ENCODE data around the gene RTCB.

Gene RTCB

DNA sequence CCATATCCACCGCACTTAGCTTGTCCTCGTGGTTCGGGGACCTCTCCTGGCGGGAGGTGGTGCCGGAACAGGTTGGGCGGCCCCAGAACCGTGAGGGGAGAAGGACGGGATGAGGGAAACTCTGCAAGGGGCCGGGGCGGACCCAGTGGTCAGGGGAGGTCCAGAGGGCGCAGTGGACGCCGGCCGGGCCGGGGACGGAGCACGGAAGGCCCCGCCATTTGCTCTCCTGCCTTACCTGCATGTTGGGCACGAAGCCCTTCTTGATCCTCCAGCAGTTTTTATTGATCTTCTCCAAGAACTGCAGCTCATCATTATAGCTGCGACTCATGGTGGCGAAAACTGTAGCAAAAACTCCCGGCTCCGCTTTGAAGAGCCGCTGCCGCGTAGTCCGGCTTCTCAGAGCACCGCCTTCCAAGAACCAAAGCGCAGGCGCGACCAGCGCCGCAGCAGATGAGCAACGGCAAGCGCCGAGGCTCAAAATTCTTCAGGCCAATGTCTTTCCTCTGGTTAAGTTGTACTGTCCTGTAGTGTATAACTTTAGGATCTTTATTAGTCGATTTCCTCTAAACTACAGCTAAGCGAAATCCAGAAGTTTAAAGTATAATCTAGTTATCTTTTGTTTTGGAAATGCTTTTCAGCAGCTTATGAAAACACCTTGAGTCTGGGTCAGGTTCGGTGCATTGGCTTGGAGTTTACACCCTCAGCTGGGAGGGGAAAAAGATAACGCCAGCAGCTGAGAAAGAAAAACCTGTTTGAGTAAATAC is at the start of gene RTCB:
RTCB (minus strand) TSS at position 419 of the 764 bp plus-strand sequence; CDS start at position 328, 91 bp downstream.
- DNase-seq = peak; percentile 53 to 77

DNA sequence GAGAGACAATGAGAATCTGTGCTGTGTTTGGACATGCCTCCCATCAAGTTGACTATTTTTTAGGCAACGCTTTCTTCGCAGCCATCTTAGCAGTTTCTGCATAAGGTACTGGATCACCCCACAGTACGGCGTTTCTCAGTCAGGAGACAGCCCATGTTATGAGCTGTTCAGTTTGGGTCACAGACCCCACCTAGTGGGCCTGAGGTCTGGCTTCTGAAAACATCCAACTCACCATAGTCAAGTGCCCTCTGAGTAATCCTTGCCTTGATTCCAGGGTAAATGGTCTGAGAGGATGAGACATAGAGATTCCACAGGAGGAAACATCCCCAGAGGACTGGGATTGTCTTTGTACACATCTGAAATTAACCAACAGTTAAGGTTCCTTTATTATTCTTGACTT is 45.0 kb upstream of the RTCB start:
- no peak for DNase-seq

GRCh38 chr22:32448980-32449379 is 36.9 kb upstream of the RTCB start:
- no peak for DNase-seq

- DNase-seq = no peak
Measured at GRCh38 chr22:32446321-32446720, 34.3 kb upstream of the RTCB start.

GRCh38 chr22:32444068-32444467 is 32.0 kb upstream of the RTCB start:
- DNase-seq = peak in 1 of 2 experiments; percentile 16

GRCh38 chr22:32430352-32430751 is 18.3 kb upstream of the RTCB start:
- no peak for DNase-seq

- no peak for DNase-seq
Measured at GRCh38 chr22:32426881-32427280, 14.8 kb upstream of the RTCB start.

DNA sequence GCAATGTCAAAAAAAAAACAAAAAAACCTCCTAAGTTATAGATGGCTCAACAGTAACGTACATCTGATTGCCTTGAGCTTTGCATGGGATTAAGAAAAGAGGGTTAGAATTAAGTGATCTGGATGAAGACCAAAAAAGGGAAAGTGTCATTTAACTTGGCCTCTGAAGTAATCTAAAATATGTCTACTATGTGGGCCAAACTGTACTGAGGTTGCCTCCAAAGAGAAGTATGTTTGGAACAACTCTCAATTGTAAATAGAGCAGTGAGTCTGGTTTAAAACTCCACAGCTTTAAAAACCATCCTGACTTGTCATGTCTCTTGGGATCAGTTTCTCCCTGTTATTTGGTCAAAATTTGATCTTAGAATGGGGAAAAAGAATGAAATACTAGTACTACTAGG is 11.6 kb upstream of the RTCB start:
- DNase-seq = no peak

- DNase-seq = no peak
Measured at GRCh38 chr22:32422062-32422461, 10.0 kb upstream of the RTCB start.

- DNase-seq = no peak
Measured at GRCh38 chr22:32421484-32421883, 9.4 kb upstream of the RTCB start.

- DNase-seq = no peak
Measured at GRCh38 chr22:32417906-32418305, 5.9 kb upstream of the RTCB start.

DNA sequence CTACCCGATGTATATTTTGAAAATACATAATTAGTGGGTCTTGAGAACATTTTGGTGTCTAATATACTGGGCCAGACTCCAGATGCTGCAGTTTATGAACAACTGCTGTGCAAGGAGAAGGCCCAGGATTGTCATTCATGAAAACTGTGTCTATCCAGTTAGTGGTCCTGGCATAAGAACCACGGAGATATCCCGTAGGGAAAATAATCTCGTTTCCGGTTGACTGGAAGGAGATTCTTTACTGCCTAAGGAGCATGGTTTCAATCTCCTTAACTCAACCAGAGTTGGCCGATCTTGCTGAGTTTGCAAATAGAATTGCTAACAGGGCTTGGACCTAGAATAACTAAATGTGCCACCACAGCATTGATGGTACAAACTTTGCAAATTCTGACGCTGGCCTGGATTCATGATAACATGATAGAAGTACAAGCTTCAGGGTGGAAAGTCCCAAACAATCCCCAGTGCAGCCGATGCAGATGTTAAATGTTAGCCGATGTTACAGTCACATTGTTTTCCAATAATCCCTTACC is 4.6 kb upstream of the RTCB start:
- no peak for DNase-seq

DNA sequence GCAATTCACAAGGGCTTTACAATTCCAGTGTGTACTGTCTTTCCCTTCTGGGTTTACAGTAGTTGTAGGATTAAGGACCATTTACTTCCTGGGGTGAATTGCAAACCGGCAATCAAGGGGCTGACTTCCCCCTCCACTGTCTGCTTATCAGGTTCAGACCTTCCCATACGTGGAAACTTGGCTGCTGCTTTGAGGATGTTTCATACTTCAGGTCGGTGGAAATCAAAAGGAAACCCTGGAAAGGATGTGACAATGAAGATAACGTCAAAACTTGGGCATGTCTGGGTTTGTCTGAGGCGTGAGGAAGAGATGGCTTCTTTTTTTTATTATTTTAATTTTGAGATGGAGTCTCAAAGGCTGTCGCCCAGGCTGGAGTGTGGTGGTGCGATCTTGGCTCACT is 2.1 kb upstream of the RTCB start:
- no peak for DNase-seq

DNA sequence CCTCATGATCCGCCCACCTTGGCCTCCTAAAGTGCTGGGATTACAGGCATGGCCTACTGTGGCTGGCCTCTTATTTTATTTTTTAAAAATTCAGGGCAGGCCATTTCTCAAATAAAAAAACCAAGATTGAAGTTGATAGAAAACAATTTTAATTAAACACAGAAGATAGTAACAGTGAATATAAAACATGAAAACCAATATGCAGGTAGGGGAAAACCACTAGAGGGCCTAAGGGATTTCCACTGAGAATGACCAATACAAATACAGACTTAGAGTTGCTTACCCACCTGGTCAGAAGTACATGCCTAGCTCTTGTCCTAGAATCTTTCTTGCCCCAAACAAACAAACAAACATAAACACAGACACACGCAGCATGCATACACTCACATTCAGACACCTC is 1.7 kb upstream of the RTCB start:
- no peak for DNase-seq

- DNase-seq = peak in 1 of 2 experiments; percentile 22
Measured at GRCh38 chr22:32411402-32411801, 645 bp downstream of the RTCB start.

- no peak for DNase-seq
Measured at GRCh38 chr22:32410459-32410858, 1.6 kb downstream of the RTCB start.

GRCh38 chr22:32409977-32410376 is 2.1 kb downstream of the RTCB start:
- no peak for DNase-seq

- no peak for DNase-seq
Measured at GRCh38 chr22:32407936-32408335, 4.1 kb downstream of the RTCB start.

- DNase-seq = no peak
Measured at GRCh38 chr22:32407312-32407711, 4.7 kb downstream of the RTCB start.

DNA sequence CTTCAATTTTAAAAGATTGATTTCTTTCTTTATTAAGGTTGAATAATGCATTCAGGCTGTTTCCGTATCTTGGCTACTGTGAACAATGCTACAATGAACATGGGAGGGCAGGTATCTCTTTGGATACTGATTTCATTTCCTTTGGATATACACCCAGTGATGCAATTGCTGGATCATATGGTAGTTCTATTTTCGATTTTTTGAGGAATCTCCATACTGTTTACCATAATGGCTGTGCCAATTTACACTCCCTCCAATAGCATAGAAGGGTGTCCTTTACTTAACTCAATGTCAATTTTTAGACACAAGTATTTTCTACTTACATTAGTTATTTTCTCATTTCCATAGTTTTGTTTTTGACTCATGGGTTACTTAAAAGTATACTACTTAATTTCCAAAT is 8.0 kb downstream of the RTCB start:
- DNase-seq = no peak

- no peak for DNase-seq
Measured at GRCh38 chr22:32401486-32401885, 10.6 kb downstream of the RTCB start.

GRCh38 chr22:32396746-32397145 is 15.3 kb downstream of the RTCB start:
- no peak for DNase-seq

DNA sequence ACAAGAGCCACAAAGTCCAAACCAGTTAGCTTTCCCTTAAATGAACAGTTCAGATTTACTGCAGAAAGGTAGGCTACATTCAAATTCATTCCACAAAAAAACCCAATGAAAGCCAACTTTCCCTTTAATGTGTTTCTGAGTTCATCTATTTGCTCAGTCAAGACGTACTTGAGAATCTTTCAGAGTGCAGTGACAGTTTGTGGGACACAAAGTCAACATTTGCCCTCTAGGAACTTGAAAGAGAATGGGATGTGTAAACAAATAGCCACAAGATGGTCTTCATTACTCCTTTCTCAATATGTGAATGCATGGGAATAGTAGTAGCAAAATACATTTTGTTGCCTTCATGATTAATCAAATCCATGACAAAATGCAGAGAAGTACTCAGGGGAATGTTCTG is 15.8 kb downstream of the RTCB start:
- DNase-seq = no peak

- no peak for DNase-seq
Measured at GRCh38 chr22:32395107-32395506, 16.9 kb downstream of the RTCB start.

DNA sequence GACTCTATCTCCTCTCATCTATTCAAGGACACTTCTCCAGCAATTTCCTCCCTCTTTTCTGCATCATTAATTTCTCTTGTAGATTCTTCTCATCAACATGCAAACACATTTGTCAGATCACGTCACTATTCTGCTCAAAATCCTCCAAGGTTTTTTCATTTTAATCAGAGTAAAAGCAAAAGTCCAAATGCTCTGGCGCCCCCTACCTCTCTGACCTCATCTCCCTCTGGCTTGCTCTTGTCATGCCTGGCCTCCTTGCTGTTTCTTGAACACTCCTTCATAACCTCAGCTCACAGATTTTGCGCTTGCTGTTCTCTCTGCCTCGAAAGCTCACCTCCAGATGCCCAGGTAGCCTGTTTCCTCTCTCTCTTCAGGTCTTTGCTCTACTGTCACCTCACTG is 22.4 kb downstream of the RTCB start:
- DNase-seq = peak in 1 of 2 experiments; percentile 12

Data from SW 1271 (cell line).